AG09309 (cell line): ENCODE data around the gene KDM7A.

Experiments used
- DNase-seq: peaks from one replicate; pipeline ENCODE4 v3.0.0-alpha.2; 2010; ENCODE audit warnings: low read depth
- H3K4me3 ChIP-seq: 2 replicates; pipeline ENCODE4 v1.5.1; 2011; ENCODE audit warnings: mild to moderate bottlenecking, low read depth, low read length, moderate library complexity; ENCODE audit not compliant: control insufficient read depth
- TF ChIP-seq, protein P1 (sequence below): IDR thresholded peaks from 2 replicates; pipeline ENCODE4 v1.5.1; 2011; ENCODE audit warnings: mild to moderate bottlenecking, low read depth, low read length, inconsistent platforms; ENCODE audit not compliant: insufficient read depth, control insufficient read depth; ENCODE audit errors: missing control alignments

The KDM7A gene

DNA sequence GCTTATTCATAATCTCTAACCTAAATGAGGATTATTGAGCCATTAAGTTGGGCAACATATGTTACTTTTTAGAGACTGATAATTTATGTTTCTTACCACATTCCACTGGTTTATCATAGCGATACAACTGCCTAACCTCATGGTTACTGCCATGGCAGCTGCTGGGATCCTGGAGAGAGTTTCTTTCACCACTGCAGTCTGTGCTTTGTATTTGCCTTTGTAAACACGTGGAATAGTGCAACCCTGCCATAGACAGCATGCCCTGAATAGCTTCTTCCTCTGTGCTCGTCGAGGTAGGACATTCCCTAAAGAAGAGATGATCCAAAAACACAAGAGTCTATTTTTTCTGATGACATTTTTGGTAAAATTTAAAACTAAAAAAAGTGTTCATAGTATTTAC lies 80.3 kb downstream of the KDM7A start:
- TF ChIP-seq, protein P1, sequence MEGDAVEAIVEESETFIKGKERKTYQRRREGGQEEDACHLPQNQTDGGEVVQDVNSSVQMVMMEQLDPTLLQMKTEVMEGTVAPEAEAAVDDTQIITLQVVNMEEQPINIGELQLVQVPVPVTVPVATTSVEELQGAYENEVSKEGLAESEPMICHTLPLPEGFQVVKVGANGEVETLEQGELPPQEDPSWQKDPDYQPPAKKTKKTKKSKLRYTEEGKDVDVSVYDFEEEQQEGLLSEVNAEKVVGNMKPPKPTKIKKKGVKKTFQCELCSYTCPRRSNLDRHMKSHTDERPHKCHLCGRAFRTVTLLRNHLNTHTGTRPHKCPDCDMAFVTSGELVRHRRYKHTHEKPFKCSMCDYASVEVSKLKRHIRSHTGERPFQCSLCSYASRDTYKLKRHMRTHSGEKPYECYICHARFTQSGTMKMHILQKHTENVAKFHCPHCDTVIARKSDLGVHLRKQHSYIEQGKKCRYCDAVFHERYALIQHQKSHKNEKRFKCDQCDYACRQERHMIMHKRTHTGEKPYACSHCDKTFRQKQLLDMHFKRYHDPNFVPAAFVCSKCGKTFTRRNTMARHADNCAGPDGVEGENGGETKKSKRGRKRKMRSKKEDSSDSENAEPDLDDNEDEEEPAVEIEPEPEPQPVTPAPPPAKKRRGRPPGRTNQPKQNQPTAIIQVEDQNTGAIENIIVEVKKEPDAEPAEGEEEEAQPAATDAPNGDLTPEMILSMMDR: no peak
- no peak for DNase-seq
- no peak overlapping the region for H3K4me3 ChIP-seq

DNA sequence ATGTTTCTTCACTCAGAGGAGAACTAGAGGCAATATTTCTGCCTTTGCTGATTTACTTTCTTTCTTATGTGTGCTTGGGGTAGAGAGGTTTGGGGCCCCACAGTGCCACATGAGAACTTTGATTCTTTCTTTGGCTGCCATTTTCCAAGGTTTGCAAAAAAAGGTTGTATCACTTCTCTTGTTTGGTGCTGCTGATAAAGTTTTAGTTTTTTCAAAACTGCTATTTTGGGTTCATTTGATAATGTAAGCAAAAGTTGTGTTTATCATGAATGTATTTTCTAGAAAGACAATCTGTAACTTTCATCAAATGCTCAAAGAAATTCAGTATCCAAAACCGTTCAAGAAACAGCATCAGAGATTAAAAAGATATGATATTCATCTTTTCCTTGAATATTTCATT lies 83.4 kb downstream of the KDM7A start:
- TF ChIP-seq, protein P1: no peak
- no peak overlapping the region for H3K4me3 ChIP-seq
- no peak for DNase-seq

DNA sequence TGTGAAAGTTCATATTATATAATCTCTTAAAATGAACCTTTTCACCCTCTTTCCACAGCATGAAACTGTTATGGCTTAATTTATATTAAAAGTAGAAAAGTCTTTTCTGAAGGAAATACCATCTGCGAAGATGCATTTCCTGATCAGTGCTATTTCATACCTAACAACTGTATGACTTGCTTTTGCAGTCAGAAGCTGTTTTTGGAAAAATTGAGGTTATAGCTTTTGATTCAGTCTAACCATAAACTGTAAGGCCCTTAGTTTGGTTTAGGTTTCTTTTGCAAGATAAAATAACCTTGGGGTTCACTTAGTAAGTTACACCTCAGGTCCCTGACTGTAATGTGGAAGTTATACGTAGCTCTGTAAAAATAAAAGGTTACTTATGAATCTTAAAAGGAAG lies 91.3 kb downstream of the KDM7A start:
- TF ChIP-seq, protein P1: no peak
- no peak overlapping the region for H3K4me3 ChIP-seq
- no peak for DNase-seq

DNA sequence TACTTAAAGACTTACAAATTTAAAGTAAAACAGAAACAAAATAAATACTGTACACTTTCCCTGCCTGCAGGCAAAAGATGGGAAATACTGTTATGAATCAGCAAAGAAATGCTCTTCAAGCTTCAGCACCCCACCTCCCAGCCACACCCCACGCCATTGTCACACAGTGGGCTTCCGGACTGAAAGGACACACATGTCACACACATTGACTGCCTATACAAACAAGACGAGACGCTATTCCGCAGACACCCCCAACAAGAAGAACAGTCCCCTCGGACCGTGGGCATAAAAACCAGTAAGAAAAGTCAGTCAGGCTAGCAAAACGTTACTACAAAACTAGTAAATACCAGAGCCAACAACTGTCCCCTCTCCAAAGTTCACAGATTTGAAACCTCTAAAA lies 91.8 kb downstream of the KDM7A start:
- TF ChIP-seq, protein P1: no peak
- no peak for DNase-seq
- H3K4me3 ChIP-seq: no peak overlapping the region

DNA sequence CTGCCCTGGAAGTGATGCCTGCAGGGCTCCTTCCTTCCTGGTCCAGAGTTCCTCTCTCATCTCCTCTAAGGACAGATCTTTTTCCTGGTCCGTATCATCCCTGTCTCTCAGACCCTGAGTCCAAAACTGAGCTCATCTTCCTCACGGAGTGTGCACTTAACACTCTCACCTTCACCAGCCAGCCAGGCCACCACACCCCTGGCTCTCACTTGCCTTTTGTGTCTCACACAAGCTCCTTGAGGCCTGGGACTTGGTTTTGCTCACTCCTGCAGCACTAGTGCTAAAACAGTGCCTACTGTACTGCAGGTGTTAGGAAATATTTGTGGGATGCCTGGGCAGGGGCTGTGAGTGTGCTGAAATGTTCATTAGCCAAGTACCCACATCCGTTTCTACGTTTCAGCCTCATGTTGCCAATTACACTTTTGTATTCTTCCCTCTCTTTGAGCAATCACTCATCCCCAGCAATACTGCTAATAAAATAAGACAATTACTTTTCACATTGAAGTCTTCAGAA lies 92.6 kb downstream of the KDM7A start:
- TF ChIP-seq, protein P1: no peak
- no peak for DNase-seq
- H3K4me3 ChIP-seq: no peak overlapping the region

DNA sequence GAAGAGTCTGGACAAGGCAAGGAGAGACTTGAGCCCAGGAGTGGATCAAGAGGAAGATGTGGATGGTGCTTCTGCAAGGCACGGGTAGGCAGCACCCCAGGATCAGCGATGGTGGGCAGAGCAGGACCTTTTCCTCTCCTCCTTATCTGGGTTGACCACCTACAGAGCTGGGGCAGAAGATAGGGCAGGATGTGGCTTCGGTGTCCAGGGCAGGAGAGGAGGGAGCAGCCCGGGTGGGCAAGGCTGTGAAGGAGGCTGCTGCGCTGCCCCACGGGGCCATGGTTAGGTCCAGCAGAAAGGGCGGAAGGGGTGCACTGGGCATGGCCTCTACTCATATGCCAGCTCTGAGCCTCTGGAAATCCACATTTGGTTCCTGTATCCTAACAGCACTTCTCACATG lies 94.0 kb downstream of the KDM7A start:
- H3K4me3 ChIP-seq: no peak overlapping the region
- TF ChIP-seq, protein P1: no peak
- no peak for DNase-seq

DNA sequence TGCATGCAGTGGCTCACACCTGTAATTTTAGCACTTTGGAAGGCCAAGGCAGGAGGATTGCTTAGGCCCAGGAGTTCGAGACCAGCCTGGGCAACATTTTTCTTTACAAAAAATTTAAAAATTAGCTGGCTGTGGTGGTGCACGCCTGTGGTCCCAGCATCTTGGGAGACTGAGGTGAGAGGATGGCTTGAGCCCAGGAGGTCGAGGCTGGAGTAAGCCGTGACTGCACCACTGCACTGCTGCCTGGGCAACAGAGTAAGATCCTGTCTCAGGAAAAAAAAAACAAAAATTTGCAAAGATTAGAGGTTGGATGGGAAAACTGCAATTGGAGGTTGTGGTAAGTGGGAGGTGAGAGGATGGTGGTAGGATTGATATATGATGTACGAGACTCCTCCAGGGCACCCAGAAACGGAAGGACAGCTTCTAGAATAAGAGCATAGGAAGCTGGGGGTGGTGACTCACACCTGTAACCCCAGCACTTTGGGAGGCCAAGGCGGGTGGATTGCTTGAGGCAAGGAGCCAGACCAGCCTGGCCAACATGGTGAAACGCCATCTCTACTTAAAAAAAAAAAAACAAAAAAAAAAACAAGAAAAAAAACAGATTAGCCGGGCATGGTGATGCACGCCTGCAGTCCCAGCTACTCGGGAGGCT lies 94.9 kb downstream of the KDM7A start:
- TF ChIP-seq, protein P1: no peak
- H3K4me3 ChIP-seq: no peak overlapping the region
- DNase-seq: no peak
